Esophagus muscularis mucosa (tissue), 3 donors: ENCODE results near the gene FILIP1L.
"Not testable (repeated sequence)": the region's sequence is repeated elsewhere in the genome, so short reads cannot be mapped to it uniquely, and the experiment has no call there.

Experiments
- POLR2A ChIP-seq: fragments of 450-650 bp; IDR thresholded peaks from one replicate; pipeline ENCODE4 v1.6.1; 2017; ENCODE audit warnings: antibody characterized with exemption, moderate library complexity, mild to moderate bottlenecking, low read depth
- TF ChIP-seq, protein P1 (sequence below), 3 experiments: fragments of 200-600 bp in 2 of 3; fragments of 450-650 bp in 1 of 3; sonication (generic) in 2 of 3; IDR thresholded peaks; one replicate each; pipeline ENCODE4 v1.5.1; 2017 to 2019; ENCODE audit warnings: antibody characterized with exemption in 3 of 3, mild to moderate bottlenecking in 2 of 3, moderate library complexity in 1 of 3

DNA sequence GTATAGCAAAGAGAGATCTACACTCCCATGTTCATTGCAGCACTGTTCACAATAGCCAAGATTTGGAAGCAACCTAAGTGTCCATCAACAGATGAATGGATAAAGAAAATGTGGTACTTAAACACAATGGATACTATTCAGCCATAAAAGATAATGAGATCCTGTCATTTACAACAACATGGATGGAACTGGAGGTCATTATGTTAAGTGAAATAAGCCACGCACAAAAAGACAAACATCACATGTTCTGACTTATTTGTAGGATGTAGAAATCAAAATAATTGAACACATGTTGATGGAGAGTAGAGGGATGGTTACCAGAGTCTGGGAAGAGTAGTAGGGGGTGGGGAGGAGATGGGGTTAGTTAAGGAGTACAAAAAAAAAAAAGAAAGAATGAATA is 18.0 kb downstream of the FILIP1L start:
- TF ChIP-seq, protein P1, sequence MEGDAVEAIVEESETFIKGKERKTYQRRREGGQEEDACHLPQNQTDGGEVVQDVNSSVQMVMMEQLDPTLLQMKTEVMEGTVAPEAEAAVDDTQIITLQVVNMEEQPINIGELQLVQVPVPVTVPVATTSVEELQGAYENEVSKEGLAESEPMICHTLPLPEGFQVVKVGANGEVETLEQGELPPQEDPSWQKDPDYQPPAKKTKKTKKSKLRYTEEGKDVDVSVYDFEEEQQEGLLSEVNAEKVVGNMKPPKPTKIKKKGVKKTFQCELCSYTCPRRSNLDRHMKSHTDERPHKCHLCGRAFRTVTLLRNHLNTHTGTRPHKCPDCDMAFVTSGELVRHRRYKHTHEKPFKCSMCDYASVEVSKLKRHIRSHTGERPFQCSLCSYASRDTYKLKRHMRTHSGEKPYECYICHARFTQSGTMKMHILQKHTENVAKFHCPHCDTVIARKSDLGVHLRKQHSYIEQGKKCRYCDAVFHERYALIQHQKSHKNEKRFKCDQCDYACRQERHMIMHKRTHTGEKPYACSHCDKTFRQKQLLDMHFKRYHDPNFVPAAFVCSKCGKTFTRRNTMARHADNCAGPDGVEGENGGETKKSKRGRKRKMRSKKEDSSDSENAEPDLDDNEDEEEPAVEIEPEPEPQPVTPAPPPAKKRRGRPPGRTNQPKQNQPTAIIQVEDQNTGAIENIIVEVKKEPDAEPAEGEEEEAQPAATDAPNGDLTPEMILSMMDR (IDR thresholded peaks at IDR 0.05): not testable (repeated sequence)
- not testable (repeated sequence) for TF ChIP-seq POLR2A
